Measurements from ENCODE around the gene MNDA.

DNA sequence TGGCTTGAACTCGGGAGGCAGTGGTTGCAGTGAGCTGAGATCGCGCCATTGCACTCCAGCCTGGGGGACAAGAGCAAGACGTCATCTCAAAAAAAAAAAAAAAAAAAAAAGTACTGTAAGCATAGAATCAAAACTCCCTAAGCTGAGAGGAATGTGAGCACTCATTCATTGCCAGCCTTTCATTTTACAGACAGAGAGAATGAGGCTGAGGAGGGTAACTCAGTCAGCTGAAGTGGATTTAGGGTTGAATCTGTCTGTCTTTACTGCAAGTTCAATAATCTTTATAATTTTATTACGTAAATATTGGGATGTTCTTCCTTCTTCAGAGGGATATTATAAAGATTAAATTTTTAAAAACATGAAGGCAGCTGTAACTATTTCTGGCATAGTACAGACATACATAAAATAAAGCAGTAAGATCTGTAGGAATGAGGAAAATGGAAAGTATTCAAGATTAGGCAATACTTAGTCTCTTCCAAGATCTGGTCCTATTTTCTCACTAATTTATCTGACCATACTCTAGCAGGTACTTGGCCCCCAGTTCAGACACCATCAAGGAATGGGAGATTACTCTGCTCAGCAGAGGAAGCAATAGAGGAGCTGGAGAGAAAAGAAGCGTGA, 24.1 kb upstream of the MNDA start:
- no peak for TF ChIP-seq EZH2phosphoT487 (IDR thresholded peaks at IDR 0.05; ENCODE audit: borderline replicate concordance)
- TF ChIP-seq, protein P1, sequence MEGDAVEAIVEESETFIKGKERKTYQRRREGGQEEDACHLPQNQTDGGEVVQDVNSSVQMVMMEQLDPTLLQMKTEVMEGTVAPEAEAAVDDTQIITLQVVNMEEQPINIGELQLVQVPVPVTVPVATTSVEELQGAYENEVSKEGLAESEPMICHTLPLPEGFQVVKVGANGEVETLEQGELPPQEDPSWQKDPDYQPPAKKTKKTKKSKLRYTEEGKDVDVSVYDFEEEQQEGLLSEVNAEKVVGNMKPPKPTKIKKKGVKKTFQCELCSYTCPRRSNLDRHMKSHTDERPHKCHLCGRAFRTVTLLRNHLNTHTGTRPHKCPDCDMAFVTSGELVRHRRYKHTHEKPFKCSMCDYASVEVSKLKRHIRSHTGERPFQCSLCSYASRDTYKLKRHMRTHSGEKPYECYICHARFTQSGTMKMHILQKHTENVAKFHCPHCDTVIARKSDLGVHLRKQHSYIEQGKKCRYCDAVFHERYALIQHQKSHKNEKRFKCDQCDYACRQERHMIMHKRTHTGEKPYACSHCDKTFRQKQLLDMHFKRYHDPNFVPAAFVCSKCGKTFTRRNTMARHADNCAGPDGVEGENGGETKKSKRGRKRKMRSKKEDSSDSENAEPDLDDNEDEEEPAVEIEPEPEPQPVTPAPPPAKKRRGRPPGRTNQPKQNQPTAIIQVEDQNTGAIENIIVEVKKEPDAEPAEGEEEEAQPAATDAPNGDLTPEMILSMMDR (conservative IDR thresholded peaks at IDR 0.05; ENCODE audit: low read length): no peak

All from Loucy (cell line).